Measurements from ENCODE around the gene SMIM24.
A peak's percentile ranks its signal among the peaks of the same experiment; 100 is the strongest.

The SMIM24 gene

DNA sequence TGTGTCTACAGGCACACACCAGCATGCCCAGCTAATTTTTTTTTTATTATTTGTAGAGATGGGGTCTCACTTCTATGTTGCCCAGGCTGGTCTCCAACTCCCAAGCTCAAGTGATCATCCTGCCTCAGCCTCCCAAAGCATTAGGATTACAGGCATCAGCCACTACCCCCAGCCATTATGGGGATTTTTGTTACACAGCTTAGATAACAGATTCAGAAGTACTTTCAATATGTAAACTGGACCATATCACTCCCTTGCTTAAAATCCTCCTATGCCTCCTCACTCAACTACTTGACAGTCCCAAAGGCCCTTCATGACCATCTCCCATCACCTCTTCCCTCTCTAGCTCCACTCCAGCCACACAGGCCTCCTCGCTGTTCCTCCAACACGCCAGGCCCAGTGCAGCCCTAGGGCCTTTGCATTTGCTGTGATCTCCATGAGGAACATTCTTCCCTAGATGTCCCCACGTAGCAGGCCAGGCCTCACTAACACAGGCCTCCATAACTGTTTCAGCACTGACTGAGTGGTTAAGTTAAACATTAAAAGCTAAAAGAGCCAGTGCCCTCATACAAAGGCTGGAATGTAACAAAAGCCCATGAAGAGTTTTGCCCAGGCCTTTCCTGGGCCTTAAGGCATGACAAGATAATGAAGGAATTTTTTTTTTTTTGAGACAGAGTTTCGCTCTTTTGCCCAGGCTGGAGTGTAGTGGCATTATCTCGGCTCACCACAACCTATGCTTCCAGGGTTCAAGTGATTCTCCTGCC lies 17.6 kb upstream of the SMIM24 start:
- no peak for DNase-seq (ENCODE audit: low read depth in 3 of 3)

DNA sequence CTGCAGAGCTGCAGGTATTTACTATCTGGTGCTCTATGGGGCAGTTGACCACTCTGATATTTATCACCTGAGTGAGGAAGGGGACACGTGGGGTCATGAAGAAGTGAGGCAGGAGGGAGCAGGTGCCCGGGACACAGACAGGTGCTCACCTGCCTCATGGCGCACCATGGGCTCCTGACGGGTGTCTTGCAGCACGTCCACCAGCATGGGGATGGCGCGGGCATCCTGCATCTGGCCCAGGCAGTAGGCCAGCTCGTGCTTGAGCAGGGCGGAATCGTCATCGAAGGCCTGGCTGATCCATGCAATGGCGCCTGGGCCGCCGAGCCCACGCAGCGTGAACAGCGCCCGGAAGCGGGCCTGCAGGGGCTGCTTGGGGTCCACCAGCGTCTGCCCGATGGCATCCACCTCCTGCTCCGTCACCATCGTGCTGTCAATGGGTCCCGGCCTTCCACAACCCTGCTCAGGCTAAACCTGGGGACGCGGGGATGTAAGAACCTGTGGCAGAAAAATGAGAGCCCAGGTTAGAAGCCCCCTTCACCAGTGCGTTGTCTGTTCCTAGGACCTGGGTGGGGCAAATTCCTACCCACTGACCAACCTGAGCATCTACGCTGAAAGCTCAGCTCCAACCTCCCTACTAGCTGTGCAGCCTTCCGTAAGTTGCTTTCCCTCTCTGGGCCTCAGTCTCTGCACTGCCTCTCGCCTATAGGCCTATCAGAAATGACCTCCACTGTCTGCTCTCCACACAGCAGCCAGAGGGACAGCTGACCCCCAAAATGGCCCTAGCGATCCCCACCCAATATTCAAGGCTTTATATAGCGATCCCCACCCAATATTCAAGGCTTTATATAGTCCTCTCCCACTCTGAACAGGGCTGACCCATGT lies 16.3 kb upstream of the SMIM24 start:
- DNase-seq (ENCODE audit: low read depth in 3 of 3): no peak

DNA sequence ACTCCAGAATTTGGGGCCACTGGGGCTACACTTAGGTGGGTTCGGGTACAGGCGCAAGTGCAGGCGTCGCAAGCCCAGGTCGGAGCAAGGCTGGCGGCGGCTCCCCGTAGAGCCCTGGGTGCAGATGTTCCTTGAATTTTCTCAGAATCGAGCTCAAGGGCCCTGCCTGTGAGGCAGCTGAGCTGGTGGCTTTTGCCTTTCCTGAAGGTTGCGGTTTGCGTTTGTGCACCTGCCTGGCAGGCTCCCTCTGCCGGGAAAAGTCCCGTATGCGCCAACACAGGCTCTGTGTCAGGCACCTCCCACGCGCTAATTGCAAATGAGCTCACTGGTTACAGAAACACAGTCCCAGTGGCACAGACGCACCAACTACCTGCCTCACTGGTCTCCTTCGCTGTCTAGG lies 14.2 kb upstream of the SMIM24 start:
- DNase-seq (ENCODE audit: low read depth in 3 of 3): peak in 2 of 3 donors; percentile 47 to 63

DNA sequence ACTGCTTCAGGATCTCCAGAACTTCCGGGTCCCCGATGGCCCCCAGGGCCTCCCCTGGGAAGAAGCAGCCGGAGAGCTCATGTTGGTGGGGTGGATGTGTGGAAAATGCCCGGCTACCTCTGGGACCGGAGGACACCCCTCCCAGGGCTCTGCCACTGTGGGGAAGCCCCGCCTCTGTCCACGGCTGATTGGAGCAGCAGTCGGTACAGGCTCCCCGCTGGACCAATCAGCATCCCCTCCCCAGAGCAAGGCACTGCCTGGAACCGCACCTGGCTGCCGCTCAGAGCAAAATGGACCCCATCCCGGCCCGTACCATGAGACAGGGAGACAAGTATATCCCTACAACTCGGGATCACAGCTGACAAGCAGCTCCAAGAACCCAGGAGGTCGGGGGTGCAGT lies 13.7 kb upstream of the SMIM24 start:
- DNase-seq (ENCODE audit: low read depth in 3 of 3): no peak

DNA sequence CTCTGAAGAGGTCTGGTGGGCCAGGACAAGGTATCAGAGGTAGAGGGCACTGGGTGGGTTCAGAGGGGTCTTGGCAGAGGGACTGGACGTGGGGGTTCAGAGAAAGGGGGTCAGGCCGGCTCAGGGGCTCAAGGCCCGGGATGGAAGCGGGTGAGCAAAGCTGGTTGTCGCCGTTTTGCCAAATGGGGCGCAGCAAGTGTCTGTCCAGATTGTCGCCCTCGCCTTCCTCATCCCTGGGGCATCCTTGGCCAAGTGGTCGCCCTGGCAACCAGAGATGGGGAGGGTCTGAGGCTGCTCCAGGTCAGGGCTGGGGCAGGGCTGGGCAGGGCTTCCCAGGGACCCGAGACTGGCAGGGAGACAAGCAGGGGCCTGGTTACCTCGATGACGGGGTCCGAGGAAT lies 13.3 kb upstream of the SMIM24 start:
- no peak for DNase-seq (ENCODE audit: low read depth in 3 of 3)

DNA sequence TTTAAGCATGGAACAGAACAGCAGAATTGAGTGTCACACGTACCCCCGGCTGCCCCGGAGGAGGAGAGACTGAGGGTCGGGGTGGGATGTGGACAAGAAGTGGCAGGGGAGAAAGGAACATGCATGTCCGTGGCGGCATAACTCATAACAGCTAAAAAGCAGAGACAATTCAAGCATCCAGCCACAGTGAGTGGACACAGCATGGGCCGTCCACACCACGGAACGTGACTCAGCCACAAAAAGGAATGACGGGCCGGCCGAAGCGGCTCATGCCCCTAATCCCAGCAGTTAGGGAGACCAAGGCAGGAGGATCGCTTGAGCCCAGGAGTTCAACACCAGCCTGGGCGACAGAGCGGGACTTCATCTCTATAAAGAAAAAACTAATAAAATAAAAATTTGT lies 12.6 kb upstream of the SMIM24 start:
- no peak for DNase-seq (ENCODE audit: low read depth in 3 of 3)

DNA sequence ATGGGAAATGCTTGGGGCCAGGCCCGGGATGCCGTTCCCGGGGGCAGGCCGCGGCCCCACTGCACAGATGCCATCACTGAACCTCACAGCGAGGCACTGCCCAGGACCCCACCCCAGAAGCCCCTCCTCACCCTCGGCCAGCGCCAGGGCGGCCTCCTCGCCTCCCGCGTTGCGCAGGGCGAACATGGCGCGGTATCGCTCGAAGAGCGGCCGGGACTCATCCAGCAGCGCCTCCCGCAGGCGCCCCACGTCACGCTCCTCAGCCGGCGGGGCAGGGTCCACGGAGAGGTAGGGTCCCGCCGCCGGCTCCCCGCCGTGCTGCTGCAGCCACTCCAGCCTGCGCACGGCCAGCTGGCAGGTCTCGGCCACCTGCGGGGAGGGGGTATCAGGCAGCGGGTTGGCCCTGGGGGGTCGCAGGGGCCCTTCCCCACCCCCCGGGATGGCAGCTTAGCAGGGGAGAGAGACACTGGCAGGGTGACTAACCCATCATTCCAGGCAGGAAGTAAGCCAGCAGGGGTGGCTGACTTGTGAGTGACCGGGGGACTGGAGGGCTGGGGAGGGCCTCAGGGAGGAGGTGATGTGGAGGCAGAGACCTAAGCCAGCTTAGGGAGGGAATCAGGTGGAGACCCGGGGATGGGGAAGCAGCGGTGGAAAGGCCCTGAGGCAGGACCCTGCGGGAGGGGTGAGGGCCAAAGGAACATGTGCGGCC lies 12.0 kb upstream of the SMIM24 start:
- no peak for DNase-seq (ENCODE audit: low read depth in 3 of 3)

DNA sequence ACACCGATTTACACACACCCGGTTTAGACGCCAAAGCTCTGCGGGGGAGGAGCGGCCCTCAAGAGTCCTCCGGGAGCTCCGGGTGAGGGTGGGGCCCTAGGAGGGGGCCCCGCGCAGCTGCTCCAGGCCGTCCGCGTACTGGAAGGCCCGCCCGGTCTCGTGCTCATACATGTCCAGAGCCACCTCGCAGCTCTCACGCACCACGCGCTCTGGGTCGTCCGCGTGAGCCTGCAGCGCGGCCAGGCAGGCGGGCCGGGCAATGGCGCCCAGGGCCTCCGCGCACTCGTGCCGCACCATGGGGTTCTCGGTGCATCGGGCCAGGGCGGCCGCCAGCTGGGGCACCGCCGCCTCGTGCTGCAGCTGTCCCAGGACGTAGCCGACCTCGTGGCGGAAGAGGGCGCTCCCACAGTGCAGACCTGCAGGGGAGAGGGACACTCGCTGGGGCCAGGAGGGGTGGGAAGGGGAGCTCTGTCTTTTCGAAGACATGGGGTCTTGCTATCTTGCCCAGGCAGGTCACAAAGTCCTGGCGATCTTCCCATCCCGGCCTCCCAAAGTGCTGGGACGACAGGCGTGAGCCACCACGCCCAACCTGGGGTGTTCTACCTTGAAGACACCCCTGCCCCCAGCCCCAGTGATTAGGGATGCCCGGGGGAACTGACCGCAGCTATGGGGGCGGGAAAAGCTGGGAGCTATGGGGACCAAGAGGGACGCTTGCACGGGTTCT lies 11.2 kb upstream of the SMIM24 start:
- DNase-seq (ENCODE audit: low read depth in 3 of 3): no peak

DNA sequence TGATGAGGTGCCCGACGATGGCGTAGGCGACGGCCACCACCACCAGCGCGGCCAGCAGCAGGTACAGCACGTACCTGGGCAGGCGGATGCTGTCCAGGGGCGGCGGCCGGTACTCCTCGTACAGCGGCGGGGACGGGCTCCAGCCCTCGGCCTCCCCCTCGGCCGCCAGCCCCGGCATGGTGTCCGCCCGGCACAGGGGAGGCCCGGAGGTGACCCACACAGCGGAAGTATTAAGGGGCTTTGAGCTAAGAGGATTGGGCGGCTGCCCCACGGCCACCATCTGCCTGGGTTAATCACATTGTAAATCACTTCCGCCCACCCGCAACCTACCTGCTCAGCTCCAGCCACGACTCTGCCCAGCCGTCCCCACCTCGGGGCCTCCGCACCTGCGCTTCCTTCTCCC lies 2.9 kb upstream of the SMIM24 start, which contains the start of gene SMIM44:
SMIM44 (minus strand) TSS at position 216 of the 403 bp plus-strand sequence; CDS start at position 178, 38 bp downstream.
- DNase-seq (ENCODE audit: low read depth in 3 of 3): no peak

DNA sequence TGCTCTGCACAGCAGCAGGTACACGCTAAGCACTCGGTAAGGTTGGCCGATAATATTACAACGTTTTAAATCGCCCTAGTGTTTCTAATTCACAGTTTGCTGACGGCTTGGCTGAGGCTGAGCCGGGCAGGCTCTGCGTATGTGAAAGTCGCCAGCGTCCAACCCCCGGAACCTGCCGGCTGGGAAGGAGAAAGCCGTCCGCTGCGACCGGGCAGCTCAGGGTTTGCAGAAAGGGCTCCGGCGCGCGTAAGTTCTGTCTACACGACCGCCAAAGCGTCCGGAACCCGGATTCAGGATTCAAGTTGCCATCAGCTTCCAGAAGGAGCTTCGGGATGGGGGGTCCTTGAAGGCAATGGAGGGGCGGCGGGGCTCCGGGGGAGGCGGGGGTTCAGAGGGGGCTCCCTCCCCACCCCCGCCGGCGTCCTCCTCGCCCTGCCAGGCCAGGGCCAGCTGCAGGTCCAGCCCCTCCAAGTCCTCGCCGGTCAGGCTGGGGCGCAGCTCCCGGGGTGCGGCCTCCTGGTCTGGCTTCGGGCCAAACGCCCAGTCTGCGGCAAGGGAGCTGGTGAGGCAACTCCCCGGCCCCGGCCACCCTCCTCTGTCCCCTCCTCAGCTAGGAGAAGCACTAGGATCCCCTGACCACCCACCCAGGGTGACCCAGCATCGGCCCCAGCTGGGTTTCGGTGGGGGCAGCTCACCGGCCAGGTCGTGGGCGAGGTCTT lies 2.3 kb upstream of the SMIM24 start:
- DNase-seq (ENCODE audit: low read depth in 3 of 3): no peak

DNA sequence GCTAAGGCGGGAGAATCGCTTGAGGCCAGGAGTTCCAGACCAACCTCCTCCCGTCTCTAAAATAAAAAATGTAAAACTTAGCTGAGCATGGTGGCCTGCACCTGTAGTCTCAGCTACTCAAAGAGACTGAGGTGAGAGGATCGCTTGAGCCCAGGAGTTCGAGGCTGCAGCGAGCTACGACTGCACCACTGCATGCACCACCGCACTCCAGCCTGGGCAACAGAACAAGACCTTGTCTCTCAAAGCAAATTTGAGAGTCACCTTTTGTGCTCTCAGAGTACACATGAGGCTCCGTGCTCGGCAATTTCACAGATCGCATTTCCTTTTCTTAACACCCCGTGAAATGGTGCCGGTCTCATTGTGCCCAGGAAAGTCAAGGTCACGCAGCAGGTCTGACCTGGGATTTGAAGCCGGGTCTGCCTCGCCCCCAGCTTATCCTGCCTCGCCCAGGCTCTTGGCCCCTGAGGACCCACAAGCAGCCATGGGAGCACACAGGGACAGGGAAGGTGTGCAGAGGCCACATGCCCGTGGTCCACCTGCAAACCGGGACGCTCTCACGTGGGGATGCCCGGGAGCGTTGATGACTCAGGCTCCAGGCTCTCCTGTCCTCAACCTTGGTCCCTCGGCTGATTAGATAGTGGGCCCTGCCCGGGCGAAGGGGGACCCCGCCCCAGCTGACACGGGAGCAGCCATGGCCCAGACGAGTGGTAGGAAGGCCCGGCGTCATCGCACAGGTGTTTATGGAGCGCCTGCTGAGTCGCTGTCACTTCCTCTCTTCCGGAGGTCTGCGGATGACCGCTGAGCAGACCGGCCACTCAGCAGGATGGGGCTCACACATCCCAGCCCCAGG lies 1.1 kb upstream of the SMIM24 start:
- no peak for DNase-seq (ENCODE audit: low read depth in 3 of 3)

DNA sequence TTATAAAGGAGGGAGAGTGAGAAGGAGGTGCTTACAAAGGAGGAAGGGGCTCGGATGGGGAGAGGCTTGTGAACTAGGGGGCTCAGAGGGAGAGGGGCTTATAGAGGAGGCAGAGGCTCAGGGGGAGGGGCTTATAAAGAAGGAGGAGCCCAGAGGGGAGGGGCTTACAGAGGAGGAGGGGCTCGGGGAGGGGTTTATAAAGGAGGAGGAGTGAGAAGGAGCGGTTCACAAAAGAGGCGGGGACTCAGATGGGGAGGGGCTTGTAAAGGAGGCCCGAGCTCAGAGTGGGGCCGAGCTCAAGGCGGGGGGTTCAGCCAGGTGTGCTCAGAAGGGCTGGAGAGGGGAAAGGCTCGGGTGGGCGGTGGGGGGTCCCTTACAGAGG lies 500 bp downstream of the SMIM24 start:
- no peak for DNase-seq (ENCODE audit: low read depth in 3 of 3)

DNA sequence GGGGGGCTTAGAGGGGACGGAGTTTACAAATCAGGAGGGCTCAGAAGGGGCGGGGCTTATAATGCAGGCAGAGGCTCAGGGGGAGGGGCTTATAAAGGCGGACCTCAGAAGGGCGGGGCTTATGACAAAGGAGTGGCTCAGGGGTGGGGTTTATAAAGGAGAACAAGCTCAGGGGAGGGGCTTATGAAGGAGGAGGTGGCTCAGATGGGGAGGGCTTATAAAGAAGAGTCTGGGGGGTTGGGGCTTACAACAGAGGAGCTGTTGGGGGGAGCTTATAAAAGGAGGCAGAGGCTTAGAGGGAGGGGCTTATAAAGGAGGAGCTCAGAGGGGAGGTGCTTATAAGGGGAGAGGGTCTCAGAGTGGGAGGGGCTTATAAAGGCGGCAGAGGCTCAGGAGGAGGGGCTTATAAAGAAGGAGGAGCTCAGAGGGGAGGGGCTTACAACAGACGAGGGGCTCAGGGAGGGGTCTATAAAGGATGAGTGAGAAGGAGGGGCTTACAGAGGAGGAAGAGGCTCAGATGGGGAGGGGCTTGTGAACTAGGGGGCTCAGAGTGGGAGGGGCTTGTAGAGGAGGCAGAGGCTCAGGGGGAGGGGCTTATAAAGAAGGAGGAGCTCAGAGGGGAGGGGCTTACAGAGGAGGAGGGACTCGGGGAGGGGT lies 1.0 kb downstream of the SMIM24 start:
- DNase-seq (ENCODE audit: low read depth in 3 of 3): peak in 1 of 3 donors; percentile 41

DNA sequence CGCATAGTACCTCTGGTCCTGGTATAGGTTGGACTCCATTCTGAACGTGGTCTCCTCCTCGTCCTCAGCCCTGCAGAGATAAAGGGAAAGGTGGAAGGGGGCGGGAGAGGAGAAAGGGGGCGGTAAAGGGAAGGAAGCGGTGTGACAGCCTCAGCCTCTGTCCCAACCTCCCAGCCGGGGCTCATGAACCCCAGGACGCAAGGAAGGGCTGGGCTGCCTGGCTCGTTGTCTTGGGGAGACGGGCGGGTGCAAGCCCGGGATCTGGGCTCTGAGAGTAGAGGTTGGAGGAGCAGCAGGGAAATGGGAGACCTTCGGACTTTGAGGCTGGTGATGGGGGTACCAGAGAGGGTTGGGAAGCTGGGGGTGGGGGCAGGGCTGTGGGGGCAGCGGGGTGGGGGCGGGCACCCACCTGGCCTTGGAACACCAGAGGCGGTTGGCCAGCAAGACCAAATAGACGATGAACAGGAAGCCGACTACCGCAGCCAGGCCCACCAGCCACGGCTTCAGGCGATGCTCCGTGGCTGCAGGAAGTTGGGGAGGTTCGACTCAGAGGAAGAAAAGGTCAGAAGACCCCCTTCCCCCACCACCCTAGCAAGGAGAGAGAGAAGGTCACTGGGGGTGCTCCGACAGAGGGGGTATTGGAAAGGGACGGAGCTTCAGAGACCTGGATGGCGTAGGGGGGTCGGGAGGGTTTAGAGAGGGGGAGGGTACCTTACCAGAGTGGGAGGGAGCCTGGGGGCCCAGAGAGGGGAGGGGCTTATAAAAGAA lies 1.7 kb downstream of the SMIM24 start:
- no peak for DNase-seq (ENCODE audit: low read depth in 3 of 3)

DNA sequence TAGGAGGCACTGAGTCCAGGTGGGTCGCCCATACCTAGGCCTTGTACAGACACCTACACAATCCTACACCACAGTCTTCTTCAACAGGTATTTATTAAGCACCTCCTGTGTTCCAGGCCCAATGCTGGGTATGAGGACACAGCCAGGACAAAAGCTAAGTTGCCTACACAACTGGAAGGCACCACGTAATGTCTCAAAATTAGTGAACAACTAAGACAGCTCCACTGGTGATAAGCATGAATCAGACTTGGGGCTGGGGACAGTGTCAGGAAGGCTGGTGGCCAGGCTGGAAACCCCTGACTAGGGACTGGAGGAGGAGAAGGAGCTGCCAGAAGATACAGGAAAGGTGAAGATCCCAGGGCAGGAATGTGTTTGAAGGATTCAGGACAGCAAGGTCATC lies 2.4 kb downstream of the SMIM24 start:
- no peak for DNase-seq (ENCODE audit: low read depth in 3 of 3)

DNA sequence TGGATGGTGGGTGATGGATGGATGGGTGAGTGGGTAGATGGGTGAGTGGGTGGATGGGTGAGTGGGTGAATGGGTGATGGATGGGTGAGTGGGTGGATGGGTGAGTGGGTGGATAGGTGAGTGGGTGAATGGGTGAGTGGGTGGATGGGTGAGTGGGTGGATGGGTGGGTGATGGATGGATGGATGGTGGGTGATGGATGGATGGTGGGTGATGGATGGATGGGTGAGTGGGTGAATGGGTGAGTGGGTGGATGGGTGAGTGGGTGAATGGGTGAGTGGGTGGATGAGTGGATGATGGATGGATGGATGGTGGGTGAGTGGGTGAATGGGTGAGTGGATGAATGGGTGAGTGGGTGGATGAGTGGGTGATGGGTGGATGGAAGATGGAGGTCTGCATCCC lies 2.8 kb downstream of the SMIM24 start:
- no peak for DNase-seq (ENCODE audit: low read depth in 3 of 3)

DNA sequence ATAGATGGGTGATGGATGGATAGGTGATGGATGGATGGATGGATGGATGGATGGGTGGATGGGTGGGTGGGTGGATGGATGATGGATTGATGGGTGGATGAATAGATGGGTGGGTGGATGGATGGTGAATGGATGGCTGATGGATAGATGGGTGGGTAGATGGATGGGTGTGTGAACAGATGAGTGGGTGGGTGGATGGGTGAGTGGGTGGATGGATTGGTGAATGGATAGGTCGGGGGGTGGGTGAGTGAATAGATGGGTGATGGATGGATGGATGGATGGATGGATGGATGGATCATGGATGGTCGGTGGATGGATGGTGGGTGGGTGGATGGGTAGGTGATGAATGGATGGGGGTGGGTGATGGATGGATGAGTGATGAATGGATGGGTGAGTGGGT lies 3.5 kb downstream of the SMIM24 start:
- no peak for DNase-seq (ENCODE audit: low read depth in 3 of 3)

DNA sequence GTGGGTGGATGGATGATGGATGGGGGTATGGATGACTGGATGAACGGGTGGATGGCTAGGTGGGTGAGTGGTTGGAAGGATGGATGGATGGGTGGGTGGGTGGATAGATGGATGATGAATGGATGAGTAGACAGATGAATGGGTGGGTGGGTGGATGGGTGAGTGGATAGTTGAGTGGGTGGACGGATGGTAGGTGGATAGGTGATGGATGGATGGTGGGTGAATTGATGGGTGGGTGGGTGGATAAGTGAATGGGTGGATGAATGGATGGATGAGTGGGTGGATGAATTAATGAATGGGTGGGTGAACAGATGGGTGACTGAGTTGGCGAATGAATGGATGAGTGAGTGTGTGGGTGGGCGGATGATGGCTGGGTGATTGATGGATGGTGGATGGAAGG lies 4.9 kb downstream of the SMIM24 start:
- no peak for DNase-seq (ENCODE audit: low read depth in 3 of 3)

DNA sequence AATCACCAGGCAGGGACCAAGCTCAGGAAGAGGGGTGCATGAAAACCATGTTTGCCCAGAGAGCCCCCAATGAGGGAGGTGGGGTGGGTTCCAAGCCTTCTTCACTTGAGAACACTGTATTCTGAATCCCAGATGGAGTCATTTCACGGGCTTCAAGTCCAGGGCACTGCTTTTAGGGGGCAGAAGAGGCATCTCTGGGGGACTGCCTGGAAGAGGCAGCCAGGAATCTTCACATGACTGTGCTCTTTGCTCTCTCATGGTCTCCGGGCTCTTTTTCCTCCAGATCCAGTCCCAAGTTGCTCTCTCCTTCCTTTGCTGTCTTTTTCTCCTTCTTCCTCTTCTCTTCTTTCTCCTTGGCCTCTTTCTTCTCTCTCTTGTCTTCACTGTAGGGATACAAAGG lies 5.7 kb downstream of the SMIM24 start:
- no peak for DNase-seq (ENCODE audit: low read depth in 3 of 3)
